PC-9 (cell line): ENCODE results near the gene CNNM2. TPM values are rescaled to one million over a fixed set of nuclear protein-coding genes. Genes with fewer than 3 reads are reported as not detected.

Source experiments
- BruUV-seq: library from RNA; stranded (reverse); fragments of 400-500 nt; replicated peaks from 2 replicates; lab custom pipeline; 2021; lab: Mats Ljungman, UMichigan
- CTCF ChIA-PET: fragments of 300-600 bp; sonication (Branson Sonifier 250); formaldehyde crosslinking; loops from one replicate; lab custom pipeline; 2022; ENCODE audit warnings: antibody characterized with exemption; lab: Charles Lee
- POLR2A ChIA-PET: fragments of 300-600 bp; sonication (Branson Sonifier 250); formaldehyde crosslinking; loops from one replicate; lab custom pipeline; 2022; ENCODE audit warnings: antibody characterized with exemption; ENCODE audit not compliant: unreplicated experiment; lab: Charles Lee
- DNase-seq, 2 experiments: peaks; one replicate each; pipeline versions ENCODE4 v3.0.0 to v3.0.0-alpha.2; 2015 to 2022; ENCODE audit warnings: mixed read lengths in 1 of 2
- H2AFZ ChIP-seq: fragments of 200-600 bp; sonication (generic); 2 replicates; pipeline ENCODE4 v1.8.1; 2017; ENCODE audit warnings: antibody characterized with exemption
- H3F3A ChIP-seq: fragments of 200-600 bp; sonication (generic); 2 replicates; pipeline ENCODE4 v1.8.1; 2017; ENCODE audit warnings: antibody characterized with exemption, mild to moderate bottlenecking, low read depth; ENCODE audit not compliant: insufficient read depth
- H3K27ac ChIP-seq: fragments of 200-600 bp; sonication (generic); 2 replicates; pipeline ENCODE4 v1.6.1; 2016; ENCODE audit warnings: mixed run types
- H3K27me3 ChIP-seq: fragments of 200-600 bp; sonication (generic); 2 replicates; pipeline ENCODE4 v1.6.1; 2016; ENCODE audit warnings: low read depth, mixed run types; ENCODE audit not compliant: insufficient read depth
- H3K36me3 ChIP-seq: fragments of 200-600 bp; sonication (generic); 2 replicates; pipeline ENCODE4 v1.6.1; 2016; ENCODE audit warnings: low read depth, mixed run types
- H3K4me1 ChIP-seq: fragments of 200-600 bp; sonication (generic); replicated peaks from 2 replicates; pipeline ENCODE4 v1.6.1; 2016; ENCODE audit warnings: mixed run types; ENCODE audit not compliant: insufficient read depth
- H3K4me2 ChIP-seq: fragments of 200-600 bp; sonication (generic); 2 replicates; pipeline ENCODE4 v1.6.1; 2017; ENCODE audit warnings: mixed run types
- H3K4me3 ChIP-seq: fragments of 200-600 bp; sonication (generic); 2 replicates; pipeline ENCODE4 v1.6.1; 2016; ENCODE audit warnings: mixed run types
- H3K79me2 ChIP-seq: fragments of 200-600 bp; sonication (generic); 2 replicates; pipeline ENCODE4 v1.6.1; 2017; ENCODE audit warnings: low read depth, mixed run types
- H3K9me2 ChIP-seq: fragments of 200-600 bp; sonication (generic); 2 replicates; pipeline ENCODE4 v1.8.1; 2017; ENCODE audit warnings: mild to moderate bottlenecking; ENCODE audit not compliant: insufficient read depth
- H3K9me3 ChIP-seq: fragments of 200-600 bp; sonication (generic); 2 replicates; pipeline ENCODE4 v1.8.1; 2016; ENCODE audit warnings: low read depth; ENCODE audit not compliant: insufficient read depth
- H4K20me1 ChIP-seq: fragments of 200-600 bp; sonication (generic); 2 replicates; pipeline ENCODE4 v1.8.1; 2017; ENCODE audit not compliant: insufficient read depth
- EZH2 ChIP-seq: fragments of 200-600 bp; sonication (generic); IDR thresholded peaks from 2 replicates; pipeline ENCODE4 v1.8.0; 2017; ENCODE audit warnings: antibody characterized with exemption, low read depth
- intact Hi-C: fragments of 100-400 bp; cut with micrococcal nuclease; formaldehyde crosslinking; loops from one replicate; pipeline ENCODE4 v1.10.0; 2022; ENCODE audit not compliant: unreplicated experiment
- total RNA-seq: library from RNA; stranded (reverse); gene quantifications from 2 replicates; pipeline ENCODE4 v1.2.3, GENCODE V29; 2021
- TF ChIP-seq, protein P1 (sequence below): fragments of 200-600 bp; sonication (generic); conservative IDR thresholded peaks from 2 replicates; pipeline ENCODE4 v1.6.1; 2017; ENCODE audit warnings: mixed run types, antibody characterized with exemption, mild to moderate bottlenecking, moderate library complexity

Gene CNNM2
- total RNA-seq, 1 experiment from 2014 or later, result 8.8 TPM

DNA sequence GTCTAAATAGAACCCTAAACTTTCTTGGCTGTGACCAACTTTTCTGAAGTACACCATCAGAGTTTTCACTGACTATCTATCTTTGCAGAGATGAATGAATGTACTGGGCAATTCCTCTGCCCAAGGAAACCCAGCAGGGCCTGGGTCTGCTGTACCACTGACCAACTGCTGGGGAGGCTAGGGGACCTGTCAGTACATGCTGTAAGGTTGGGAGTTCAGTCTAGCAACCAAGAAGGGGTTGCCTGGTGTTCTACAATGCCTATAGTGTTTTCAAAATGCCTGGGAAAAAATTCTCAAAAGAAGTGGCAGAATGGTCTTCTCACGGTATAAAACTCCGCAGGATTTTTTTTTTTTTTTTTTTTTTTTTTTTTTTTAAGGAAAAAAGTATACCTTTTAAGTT, 168.7 kb downstream of the CNNM2 start:
- Histone ChIP-seq H3K9me2 (no peaks in the 10 kb centered on the region), H3K79me2 (no peaks in the 10 kb centered on the region), H3K27me3 (no peaks in the 10 kb centered on the region), H3K27ac (no peak overlapping the region), H3K36me3 (peaks cover 24% of the 10 kb centered on the region), H2AFZ (no peak overlapping the region), H3K4me1 (no peaks in the 10 kb centered on the region), H3F3A (peaks cover 18% of the 10 kb centered on the region; the same call in 1 of the 2 replicates), H3K9me3 (no peaks in the 10 kb centered on the region), H3K4me3 (no peak overlapping the region), H4K20me1 (no peaks in the 10 kb centered on the region), H3K4me2 (no peak overlapping the region)
- intact Hi-C loops, result no loop called here
- no TSS peak for BruUV-seq
- CTCF ChIA-PET, result no interaction called here
- DNase-seq, result no peak
- no peak for TF ChIP-seq EZH2
- TF ChIP-seq, protein P1, sequence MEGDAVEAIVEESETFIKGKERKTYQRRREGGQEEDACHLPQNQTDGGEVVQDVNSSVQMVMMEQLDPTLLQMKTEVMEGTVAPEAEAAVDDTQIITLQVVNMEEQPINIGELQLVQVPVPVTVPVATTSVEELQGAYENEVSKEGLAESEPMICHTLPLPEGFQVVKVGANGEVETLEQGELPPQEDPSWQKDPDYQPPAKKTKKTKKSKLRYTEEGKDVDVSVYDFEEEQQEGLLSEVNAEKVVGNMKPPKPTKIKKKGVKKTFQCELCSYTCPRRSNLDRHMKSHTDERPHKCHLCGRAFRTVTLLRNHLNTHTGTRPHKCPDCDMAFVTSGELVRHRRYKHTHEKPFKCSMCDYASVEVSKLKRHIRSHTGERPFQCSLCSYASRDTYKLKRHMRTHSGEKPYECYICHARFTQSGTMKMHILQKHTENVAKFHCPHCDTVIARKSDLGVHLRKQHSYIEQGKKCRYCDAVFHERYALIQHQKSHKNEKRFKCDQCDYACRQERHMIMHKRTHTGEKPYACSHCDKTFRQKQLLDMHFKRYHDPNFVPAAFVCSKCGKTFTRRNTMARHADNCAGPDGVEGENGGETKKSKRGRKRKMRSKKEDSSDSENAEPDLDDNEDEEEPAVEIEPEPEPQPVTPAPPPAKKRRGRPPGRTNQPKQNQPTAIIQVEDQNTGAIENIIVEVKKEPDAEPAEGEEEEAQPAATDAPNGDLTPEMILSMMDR, result no peak
- POLR2A ChIA-PET, result interaction anchor here (0.5 kb wide), 1 partner anchor 17 kb away, joined by 5 read pairs; no protein-coding TSS in a partner anchor

GRCh38 chr10:103089493-103089892, 171.4 kb downstream of the CNNM2 start:
- ChIA-PET CTCF (no interaction called here), POLR2A (no interaction called here)
- no peaks in the 10 kb centered on the region for H3K9me3 ChIP-seq
- H3K27ac ChIP-seq, result no peak overlapping the region
- no peaks in the 10 kb centered on the region for H3K9me2 ChIP-seq
- TF ChIP-seq EZH2, result no peak
- TF ChIP-seq, protein P1, result no peak
- H3K36me3 ChIP-seq, result peaks cover 34% of the 10 kb centered on the region
- no peaks in the 10 kb centered on the region for H3K27me3 ChIP-seq
- peaks cover 6% of the 10 kb centered on the region; the same call in 1 of the 2 replicates for H3F3A ChIP-seq
- no peaks in the 10 kb centered on the region for H4K20me1 ChIP-seq
- H2AFZ ChIP-seq, result no peak overlapping the region
- no peak overlapping the region for H3K4me3 ChIP-seq
- no TSS peak for BruUV-seq
- DNase-seq, result no peak
- H3K79me2 ChIP-seq, result no peaks in the 10 kb centered on the region
- no peaks in the 10 kb centered on the region for H3K4me1 ChIP-seq
- intact Hi-C loops, result no loop called here
- H3K4me2 ChIP-seq, result no peak overlapping the region

GRCh38 chr10:103090911-103091310, 172.8 kb downstream of the CNNM2 start:
- no TSS peak for BruUV-seq
- Histone ChIP-seq H4K20me1 (no peaks in the 10 kb centered on the region), H2AFZ (no peak overlapping the region), H3K79me2 (no peaks in the 10 kb centered on the region), H3K36me3 (peaks cover 37% of the 10 kb centered on the region), H3K27me3 (no peaks in the 10 kb centered on the region), H3K27ac (no peak overlapping the region), H3K4me2 (no peak overlapping the region), H3K9me3 (no peaks in the 10 kb centered on the region), H3K4me1 (no peaks in the 10 kb centered on the region), H3F3A (peaks cover 6% of the 10 kb centered on the region; the same call in 1 of the 2 replicates), H3K4me3 (no peak overlapping the region), H3K9me2 (no peaks in the 10 kb centered on the region)
- intact Hi-C loops, result no loop called here
- ChIA-PET POLR2A (no interaction called here), CTCF (no interaction called here)
- no peak for TF ChIP-seq EZH2
- TF ChIP-seq, protein P1, result no peak
- DNase-seq, result no peak
